GM21786 (cell line): ENCODE data around the gene MRNIP.
"Not testable (repeated sequence)": the region's sequence is repeated elsewhere in the genome, so short reads cannot be mapped to it uniquely, and the experiment has no call there.

Source experiments
- ATAC-seq: cut with Tn5 transposase; IDR thresholded peaks from one replicate; pipeline ENCODE4 v1.9.1; 2021; ENCODE audit not compliant: unreplicated experiment

MRNIP gene

GRCh38 chr5:179794575-179794974 lies 64.0 kb downstream of the MRNIP start:
- no peak for ATAC-seq

GRCh38 chr5:179794171-179794570 lies 64.4 kb downstream of the MRNIP start:
- no peak for ATAC-seq

GRCh38 chr5:179793468-179794139 lies 65.0 kb downstream of the MRNIP start, which contains the start of gene LTC4S:
Gene LTC4S, plus strand, starts transcription at chr5:179793986. Its CDS starts 95 bp downstream, at chr5:179794081.
- peak; percentile 25 for ATAC-seq

GRCh38 chr5:179792612-179793467 lies 65.8 kb downstream of the MRNIP start:
- ATAC-seq: no peak

- no peak for ATAC-seq
These were observed 66.6 kb downstream of the MRNIP start for GRCh38 chr5:179791881-179792611.

DNA sequence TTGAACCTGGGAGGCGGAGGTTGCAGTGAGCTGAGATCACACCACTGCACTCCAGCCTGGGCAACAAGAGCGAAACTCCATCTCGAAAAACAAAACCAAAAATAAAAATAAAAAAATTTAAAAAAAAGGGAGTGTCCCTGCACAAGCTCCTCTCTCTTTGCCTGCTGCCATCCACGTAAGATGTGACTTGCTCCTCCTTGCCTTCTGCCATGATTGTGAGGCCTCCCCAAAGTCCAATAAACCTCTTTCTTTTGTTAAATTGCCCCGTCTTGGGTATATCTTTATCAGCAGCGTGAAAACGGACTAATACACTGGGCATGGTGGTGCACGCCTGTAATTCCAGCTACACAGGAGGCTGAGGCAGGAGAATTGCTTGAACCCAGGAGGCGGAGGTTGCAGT lies 69.3 kb downstream of the MRNIP start:
- ATAC-seq: not testable (repeated sequence)

DNA sequence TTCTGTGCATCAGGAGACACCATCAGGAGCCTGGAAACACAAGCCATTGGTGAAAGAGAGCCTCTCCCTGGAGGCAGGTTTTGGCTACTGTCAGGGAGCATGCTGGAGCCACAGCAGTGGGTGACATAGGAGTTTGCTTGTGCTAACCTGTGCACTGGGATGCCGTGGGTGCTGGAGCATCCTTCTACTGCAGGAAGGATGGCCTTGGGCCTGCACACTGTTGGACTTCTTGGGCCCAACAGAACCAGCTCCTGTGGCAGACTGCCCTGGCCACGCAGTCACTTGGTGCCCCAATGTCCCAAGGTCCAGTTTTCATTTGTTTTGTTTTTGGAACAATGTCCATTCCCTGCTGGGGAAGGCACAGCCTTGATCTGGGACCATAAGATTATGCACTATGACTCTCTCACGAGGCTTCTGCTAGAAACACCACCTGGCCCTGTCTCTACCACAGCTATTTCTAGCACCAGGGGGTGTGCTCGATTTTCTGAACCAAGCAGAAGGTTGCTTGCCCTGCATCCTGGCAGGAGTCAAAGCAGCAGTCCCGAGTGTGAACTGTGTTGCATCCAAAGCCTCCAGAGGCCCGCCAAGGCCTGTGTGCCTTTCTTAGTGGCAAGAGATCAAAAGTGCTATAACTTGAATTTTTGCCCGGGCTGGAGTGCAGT lies 70.3 kb downstream of the MRNIP start:
- no peak for ATAC-seq
